Measurements from ENCODE around the gene LENG9. TPM values are rescaled to one million over a fixed set of nuclear protein-coding genes. Genes with fewer than 3 reads are reported as not detected.
"Not testable (repeated sequence)": the region's sequence is repeated elsewhere in the genome, so short reads cannot be mapped to it uniquely, and the experiment has no call there.

LENG9 gene
- total RNA-seq, 1 donor from 2014 or later, result 1.7 TPM

DNA sequence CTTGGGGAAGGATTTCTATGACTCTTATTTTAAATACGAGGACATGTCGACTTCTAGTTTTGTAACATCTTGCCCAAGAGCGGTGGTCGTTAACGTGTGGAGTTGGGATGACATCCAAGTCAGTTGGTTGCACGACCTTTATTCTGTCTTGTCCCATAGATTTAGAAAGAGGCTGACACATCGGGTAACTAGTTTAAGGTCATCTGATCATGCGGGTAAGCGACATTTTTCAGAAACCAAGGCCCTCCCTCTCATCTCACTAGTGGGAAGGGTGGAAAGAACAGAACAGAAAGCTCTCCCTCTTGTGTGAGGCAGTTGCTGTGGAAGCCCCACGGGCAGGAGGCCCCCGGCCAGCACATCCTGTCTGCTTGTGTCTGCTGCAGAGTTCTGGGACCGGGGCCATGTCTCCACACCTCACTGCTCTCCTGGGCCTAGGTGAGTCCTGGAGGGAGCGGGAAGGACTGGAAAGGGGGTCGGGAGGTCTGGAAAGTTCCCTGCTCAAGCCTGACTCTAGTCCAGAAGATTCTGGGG, 39.0 kb upstream of the LENG9 start, which contains the start of gene LAIR2:
Gene LAIR2 (plus strand): TSS at position 314 of the 531 bp plus-strand sequence. CDS start 88 bp downstream, at position 402.
- TF ChIP-seq, protein P1, sequence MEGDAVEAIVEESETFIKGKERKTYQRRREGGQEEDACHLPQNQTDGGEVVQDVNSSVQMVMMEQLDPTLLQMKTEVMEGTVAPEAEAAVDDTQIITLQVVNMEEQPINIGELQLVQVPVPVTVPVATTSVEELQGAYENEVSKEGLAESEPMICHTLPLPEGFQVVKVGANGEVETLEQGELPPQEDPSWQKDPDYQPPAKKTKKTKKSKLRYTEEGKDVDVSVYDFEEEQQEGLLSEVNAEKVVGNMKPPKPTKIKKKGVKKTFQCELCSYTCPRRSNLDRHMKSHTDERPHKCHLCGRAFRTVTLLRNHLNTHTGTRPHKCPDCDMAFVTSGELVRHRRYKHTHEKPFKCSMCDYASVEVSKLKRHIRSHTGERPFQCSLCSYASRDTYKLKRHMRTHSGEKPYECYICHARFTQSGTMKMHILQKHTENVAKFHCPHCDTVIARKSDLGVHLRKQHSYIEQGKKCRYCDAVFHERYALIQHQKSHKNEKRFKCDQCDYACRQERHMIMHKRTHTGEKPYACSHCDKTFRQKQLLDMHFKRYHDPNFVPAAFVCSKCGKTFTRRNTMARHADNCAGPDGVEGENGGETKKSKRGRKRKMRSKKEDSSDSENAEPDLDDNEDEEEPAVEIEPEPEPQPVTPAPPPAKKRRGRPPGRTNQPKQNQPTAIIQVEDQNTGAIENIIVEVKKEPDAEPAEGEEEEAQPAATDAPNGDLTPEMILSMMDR (IDR thresholded peaks at IDR 0.05; ENCODE audit: borderline replicate concordance), result no peak
- H3K4me3 ChIP-seq, result no peak within 1 kb of the TSS
- no peaks in the 10 kb centered on the region for H3K36me3 ChIP-seq
- no peak for DNase-seq
- peaks cover 50% of the 10 kb centered on the region for H3K27me3 ChIP-seq (ENCODE audit: low read depth)
- H3K9me3 ChIP-seq (replicated peaks), result no peaks in the 10 kb centered on the region
- H3K27ac ChIP-seq (replicated peaks), result no peak within 1 kb of the TSS
- no peaks in the 10 kb centered on the region for H3K4me1 ChIP-seq
- intact Hi-C loops (cut with micrococcal nuclease), result no loop called here

DNA sequence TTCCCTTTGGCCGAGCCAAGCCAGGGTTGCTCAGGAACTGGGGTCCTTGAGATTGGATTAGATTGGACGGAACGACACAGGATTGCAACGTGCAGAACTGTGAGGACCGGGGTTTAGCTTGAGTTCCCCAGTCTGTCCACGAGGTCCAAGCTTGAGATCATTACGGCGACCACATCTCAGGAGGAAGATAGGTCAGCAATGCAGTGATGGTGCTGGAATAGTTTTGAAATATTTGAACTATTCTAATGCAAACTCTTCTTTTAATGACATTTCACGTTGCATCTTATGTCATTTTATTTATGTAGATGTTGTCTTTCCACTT, 34.8 kb upstream of the LENG9 start:
- H3K27ac ChIP-seq (replicated peaks); DNase-seq; intact Hi-C loops (cut with micrococcal nuclease); H3K4me3 ChIP-seq; H3K36me3 ChIP-seq; H3K4me1 ChIP-seq; H3K9me3 ChIP-seq (replicated peaks): not testable (repeated sequence)
- peaks cover 64% of the 10 kb centered on the region for H3K27me3 ChIP-seq (ENCODE audit: low read depth)

DNA sequence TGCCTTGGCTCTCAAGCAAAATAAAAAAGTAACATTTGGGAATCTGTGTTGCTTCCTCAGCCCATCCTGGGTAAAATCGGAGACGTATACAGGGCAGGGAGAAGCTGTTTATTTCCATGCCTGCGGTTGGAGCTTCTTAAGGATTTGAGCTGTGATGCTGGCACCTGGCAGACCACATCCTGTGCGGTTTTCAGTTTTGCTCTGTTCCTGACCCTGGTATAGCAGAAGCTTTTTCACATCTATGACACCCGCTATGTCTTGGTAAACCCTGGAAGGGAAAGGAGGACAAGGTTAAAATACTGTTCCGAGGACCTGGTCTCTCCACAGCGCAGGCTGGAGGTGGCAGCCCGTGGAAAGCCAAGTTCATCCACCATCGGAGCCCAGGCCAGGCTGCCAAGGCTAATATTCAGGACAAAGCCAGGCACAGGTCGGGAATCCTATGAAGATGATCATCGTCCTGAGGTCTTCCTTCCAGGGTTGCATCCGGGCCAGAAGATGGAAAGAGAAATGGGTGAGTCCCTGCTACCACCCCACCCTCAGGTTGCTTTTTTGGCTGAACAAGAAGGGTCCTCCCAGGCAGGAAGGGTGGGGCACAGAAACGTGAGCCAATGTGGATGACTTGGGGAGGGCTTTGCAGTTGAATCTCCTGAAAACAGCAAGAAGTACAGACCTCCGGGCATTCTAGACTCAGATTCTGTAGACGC, 34.3 kb upstream of the LENG9 start:
- peaks cover 63% of the 10 kb centered on the region for H3K27me3 ChIP-seq (ENCODE audit: low read depth)
- H3K4me3 ChIP-seq; H3K36me3 ChIP-seq; H3K9me3 ChIP-seq (replicated peaks); H3K27ac ChIP-seq (replicated peaks); intact Hi-C loops (cut with micrococcal nuclease); H3K4me1 ChIP-seq; DNase-seq: not testable (repeated sequence)

DNA sequence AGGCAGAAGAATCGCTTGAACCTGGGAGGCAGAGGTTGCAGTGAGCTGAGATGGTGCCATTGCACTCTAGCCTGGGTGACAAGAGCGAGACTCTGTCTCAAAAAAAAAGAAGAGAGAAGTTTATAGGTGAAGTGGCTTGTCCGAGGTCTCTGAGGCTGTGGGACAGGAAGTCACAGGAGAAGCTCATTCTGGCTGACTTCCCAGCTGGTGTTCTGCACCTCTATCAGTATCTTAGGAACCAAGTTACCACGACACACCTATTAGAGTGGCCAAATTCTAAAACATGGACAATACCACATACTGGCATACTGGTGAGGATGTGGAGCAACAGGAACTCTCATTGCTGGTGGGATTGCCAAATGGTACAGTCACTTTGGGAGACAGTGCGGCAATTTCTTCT, 31.7 kb upstream of the LENG9 start:
- H3K4me1 ChIP-seq; H3K9me3 ChIP-seq (replicated peaks); DNase-seq; intact Hi-C loops (cut with micrococcal nuclease); H3K4me3 ChIP-seq; H3K27ac ChIP-seq (replicated peaks); H3K36me3 ChIP-seq: not testable (repeated sequence)
- H3K27me3 ChIP-seq (ENCODE audit: low read depth), result peaks cover 70% of the 10 kb centered on the region

DNA sequence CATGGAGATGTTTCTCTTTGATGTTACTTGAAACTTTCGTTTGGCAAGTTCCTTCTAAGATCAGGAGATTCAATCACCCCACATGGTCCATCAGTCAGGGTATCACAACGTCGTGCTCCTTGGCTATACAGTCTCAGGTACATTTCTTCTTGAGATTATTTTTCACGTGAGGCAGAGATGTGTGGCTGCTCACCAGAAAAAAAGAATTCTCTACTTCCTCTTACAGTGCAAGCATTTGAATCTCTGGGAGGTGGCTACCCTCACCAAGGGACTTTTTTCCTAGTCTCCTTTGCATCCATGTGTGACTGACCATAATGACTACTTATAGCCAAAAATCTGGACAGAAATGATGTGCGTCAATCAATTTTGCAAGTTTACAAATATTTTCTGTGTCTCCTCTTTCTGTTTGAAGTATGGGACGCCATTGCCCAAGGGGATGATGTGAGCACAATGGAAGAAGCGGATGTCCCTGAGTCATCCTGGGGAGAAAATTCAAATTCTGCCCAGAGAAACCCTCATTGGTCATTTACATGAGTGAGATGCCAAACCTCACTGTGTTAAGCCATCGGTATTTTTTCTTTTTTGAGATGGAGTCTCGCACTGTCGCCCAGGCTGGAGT, 30.5 kb upstream of the LENG9 start:
- Histone ChIP-seq H3K9me3 (replicated peaks) (no peaks in the 10 kb centered on the region), H3K27me3 (ENCODE audit: low read depth) (peaks cover 75% of the 10 kb centered on the region), H3K36me3 (no peaks in the 10 kb centered on the region), H3K27ac (replicated peaks) (no peak overlapping the region), H3K4me3 (no peak overlapping the region), H3K4me1 (no peaks in the 10 kb centered on the region)
- TF ChIP-seq, protein P1 (IDR thresholded peaks at IDR 0.05; ENCODE audit: borderline replicate concordance), result no peak
- intact Hi-C loops (cut with micrococcal nuclease), result no loop called here
- no peak for DNase-seq

DNA sequence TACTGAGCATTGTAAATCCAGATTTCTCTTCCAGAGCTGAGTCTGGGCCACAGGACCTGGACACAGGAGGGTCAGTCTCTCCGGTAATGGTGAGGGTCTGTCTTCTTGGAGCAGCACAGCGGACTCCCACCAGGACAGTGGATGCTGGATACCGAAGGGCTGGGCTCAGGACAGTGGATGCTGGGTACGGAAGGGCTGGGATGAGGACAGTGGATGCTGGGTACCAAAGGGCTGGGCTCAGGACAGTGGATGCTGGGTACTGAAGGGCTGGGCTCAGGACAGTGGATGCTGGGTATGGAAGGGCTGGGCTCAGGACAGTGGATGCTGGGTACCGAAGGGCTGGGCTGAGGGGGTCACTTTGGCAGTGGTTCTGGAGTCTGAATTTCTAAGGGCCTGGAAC, 29.5 kb upstream of the LENG9 start:
- DNase-seq; H3K36me3 ChIP-seq; H3K27ac ChIP-seq (replicated peaks); H3K4me1 ChIP-seq; intact Hi-C loops (cut with micrococcal nuclease); H3K9me3 ChIP-seq (replicated peaks); H3K4me3 ChIP-seq: not testable (repeated sequence)
- H3K27me3 ChIP-seq (ENCODE audit: low read depth), result peaks cover 74% of the 10 kb centered on the region

DNA sequence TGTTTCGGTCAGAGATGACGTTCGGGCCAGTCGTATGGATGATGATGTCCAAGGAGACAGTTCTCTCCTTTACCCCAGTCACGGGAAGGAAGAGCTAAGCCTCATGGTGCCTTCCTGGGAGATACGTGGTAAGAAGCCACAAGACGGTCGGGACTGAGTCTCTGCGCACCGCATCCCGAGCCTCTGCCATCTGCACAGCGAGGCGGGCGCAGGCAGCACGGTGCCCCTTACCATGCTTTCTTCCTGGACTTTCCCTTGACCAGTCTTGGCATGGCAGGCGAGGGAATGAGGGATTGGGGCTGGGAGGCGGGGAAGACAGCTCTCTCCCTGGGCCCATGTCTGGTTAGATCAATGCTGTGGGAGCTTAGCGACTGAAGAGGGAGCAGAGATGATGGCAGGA, 29.0 kb upstream of the LENG9 start:
- Histone ChIP-seq H3K27me3 (ENCODE audit: low read depth) (peaks cover 75% of the 10 kb centered on the region), H3K4me3 (no peak overlapping the region), H3K36me3 (no peaks in the 10 kb centered on the region), H3K27ac (replicated peaks) (no peak overlapping the region), H3K9me3 (replicated peaks) (no peaks in the 10 kb centered on the region), H3K4me1 (no peaks in the 10 kb centered on the region)
- TF ChIP-seq, protein P1 (IDR thresholded peaks at IDR 0.05; ENCODE audit: borderline replicate concordance), result no peak
- no peak for DNase-seq
- intact Hi-C loops (cut with micrococcal nuclease), result no loop called here
